Body of pancreas (tissue), 4 donors: ENCODE data around the gene PTK7. TPM values are rescaled to one million over a fixed set of nuclear protein-coding genes. Genes with fewer than 3 reads are reported as not detected.
A peak's percentile ranks its signal among the peaks of the same experiment; 100 is the strongest.

ENCODE experiments used
- ATAC-seq: fragments of 150-250 bp; one replicate; pipeline ENCODE4 v1.9.1; 2016
- DNase-seq, 4 donors: peaks; one replicate each; pipeline ENCODE4 v3.0.0-alpha.2; 2019
- H3K27ac ChIP-seq, 4 donors: fragments of 200-600 bp; sonication (generic); 1 replicate in 3 of 4; 2 replicates in 1 of 4; pipeline versions ENCODE4 v1.5.1 to v1.6.1; 2016 to 2019; ENCODE audit warnings: mild to moderate bottlenecking in 1 of 4, mixed read lengths in 1 of 4, moderate library complexity in 1 of 4
- H3K27me3 ChIP-seq, 2 donors: fragments of 200-600 bp; sonication (generic); one replicate each; pipeline ENCODE4 v1.6.0; 2016; ENCODE audit warnings: mild to moderate bottlenecking in 1 of 2
- H3K36me3 ChIP-seq, 2 donors: fragments of 200-600 bp; sonication (generic); replicated peaks in 1 of 2; 2 replicates each; pipeline ENCODE4 v1.5.1; 2016; ENCODE audit warnings: low read depth in 2 of 2; ENCODE audit not compliant: insufficient read depth in 1 of 2
- H3K4me1 ChIP-seq: fragments of 200-600 bp; sonication (generic); one replicate; pipeline ENCODE4 v1.6.0; 2016
- H3K4me3 ChIP-seq, 2 donors: fragments of 200-600 bp; sonication (generic); 1 replicate in 1 of 2; 2 replicates in 1 of 2; pipeline ENCODE4 v1.5.1; 2016 to 2019
- H3K9me3 ChIP-seq, 3 donors: fragments of 200-600 bp; sonication (generic); 1 replicate in 2 of 3; 2 replicates in 1 of 3; pipeline ENCODE4 v1.5.1; 2016
- CTCF ChIP-seq, 7 experiments: fragments of 450-650 bp in 4 of 7; fragments of 200-600 bp in 3 of 7; sonication (generic) in 3 of 7; IDR thresholded peaks; one replicate each; pipeline ENCODE4 v1.5.1; 2016 to 2019; ENCODE audit warnings: antibody characterized with exemption in 7 of 7
- POLR2A ChIP-seq, 3 donors: fragments of 450-650 bp; IDR thresholded peaks; one replicate each; pipeline ENCODE4 v1.6.1; 2016; ENCODE audit warnings: antibody characterized with exemption in 3 of 3, mild to moderate bottlenecking in 2 of 3
- WGBS, 2 donors: methylation state at CpG; one replicate each; pipeline ENCODE4 v1.1.5; 2017; 5-methylcytosine and 5-hydroxymethylcytosine counted together
- intact Hi-C: fragments of 100-400 bp; cut with DNase I; formaldehyde crosslinking; loops from one replicate; pipeline ENCODE4 v1.15.1; 2023
- total RNA-seq, 2 donors: library from RNA; depleted of rRNA; stranded (reverse); fragments of >200 nt; gene quantifications; one replicate each; pipeline ENCODE4 v1.1.0, GENCODE V29; 2016

The PTK7 gene
- total RNA-seq, 2 donors from 2014 or later, result 26.4 to 28.0 TPM

- Histone ChIP-seq H3K27me3 (no peaks in the 10 kb centered on the region), H3K4me3 (no peak overlapping the region), H3K4me1 (peaks cover 19% of the 10 kb centered on the region), H3K27ac (peak overlapping the region in 3 of 4 donors; percentile 59 to 73 (median 71)), H3K36me3 (no peaks in the 10 kb centered on the region), H3K9me3 (no peaks in the 10 kb centered on the region)
- ATAC-seq (no peak), DNase-seq (no peak)
- TF ChIP-seq POLR2A (IDR thresholded peaks at IDR 0.05), result no peak
- no peak for TF ChIP-seq CTCF (IDR thresholded peaks at IDR 0.05)
- 34 to 40% methylated on average over 4 to 5 of the region's 5 CpGs for WGBS, 2 donors
- intact Hi-C loops, result no loop called here
These were observed 21.0 kb downstream of the PTK7 start for GRCh38 chr6:43097098-43097489.

- ATAC-seq (no peak), DNase-seq (no peak)
- Histone ChIP-seq H3K27ac (peak overlapping the region in 3 of 4 donors; percentile 59 to 73 (median 71)), H3K9me3 (no peaks in the 10 kb centered on the region), H3K4me3 (no peak overlapping the region), H3K27me3 (no peaks in the 10 kb centered on the region), H3K36me3 (no peaks in the 10 kb centered on the region), H3K4me1 (peaks cover 19% of the 10 kb centered on the region)
- TF ChIP-seq CTCF (IDR thresholded peaks at IDR 0.05) (no peak), POLR2A (IDR thresholded peaks at IDR 0.05) (no peak)
- 62 to 70% methylated on average over 4 of the region's 4 CpGs for WGBS, 2 donors
- intact Hi-C loops, result no loop called here
These were observed 21.4 kb downstream of the PTK7 start for GRCh38 chr6:43097502-43097901.

GRCh38 chr6:43101497-43101896 is 25.4 kb downstream of the PTK7 start:
- no peaks in the 10 kb centered on the region for H3K36me3 ChIP-seq
- WGBS, 2 donors, result 65 to 78% methylated on average over 4 of the region's 4 CpGs
- H3K27me3 ChIP-seq, result no peaks in the 10 kb centered on the region
- no peaks in the 10 kb centered on the region for H3K9me3 ChIP-seq
- no peak overlapping the region for H3K27ac ChIP-seq
- intact Hi-C loops, result no loop called here
- H3K4me3 ChIP-seq, result no peak overlapping the region
- TF ChIP-seq CTCF (IDR thresholded peaks at IDR 0.05), result no peak
- TF ChIP-seq POLR2A (IDR thresholded peaks at IDR 0.05), result no peak
- H3K4me1 ChIP-seq, result peaks cover 6% of the 10 kb centered on the region
- DNase-seq (no peak), ATAC-seq (no peak)

GRCh38 chr6:43103253-43103876 is 27.3 kb downstream of the PTK7 start:
- Histone ChIP-seq H3K4me3 (no peak overlapping the region), H3K27ac (no peak overlapping the region), H3K27me3 (no peaks in the 10 kb centered on the region), H3K36me3 (no peaks in the 10 kb centered on the region), H3K4me1 (no peaks in the 10 kb centered on the region), H3K9me3 (no peaks in the 10 kb centered on the region)
- ATAC-seq (no peak), DNase-seq (no peak)
- WGBS, 2 donors, result 57 to 67% methylated on average over 2 of the region's 2 CpGs
- intact Hi-C loops, result no loop called here
- TF ChIP-seq POLR2A (IDR thresholded peaks at IDR 0.05) (no peak), CTCF (IDR thresholded peaks at IDR 0.05) (no peak)
